ENCODE measurements around the gene SLC27A6. TPM values are rescaled to one million over a fixed set of nuclear protein-coding genes. Genes with fewer than 3 reads are reported as not detected.

The SLC27A6 gene
- total RNA-seq, 4 donors from 2014 or later, result 19.8 to 33.7 (median 26.5) TPM

DNA sequence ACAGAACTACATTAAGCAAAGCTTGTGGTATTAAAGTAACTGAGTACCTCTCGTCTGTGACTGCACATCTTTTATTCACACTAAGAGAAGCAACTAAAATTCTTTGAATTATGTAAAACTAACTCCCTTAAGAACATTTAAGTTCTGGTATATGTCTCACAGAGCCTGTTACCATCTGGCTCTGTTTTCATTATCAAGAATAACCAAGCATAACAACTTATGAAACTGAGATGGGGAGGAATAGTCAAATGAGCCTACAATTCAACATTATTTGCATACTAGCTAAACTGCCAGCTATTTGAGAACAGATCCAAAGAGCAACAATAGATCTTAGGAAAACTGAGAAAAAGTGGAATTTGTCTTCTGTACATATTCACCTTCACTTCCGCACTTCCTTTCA lies 104.0 kb downstream of the SLC27A6 start:
- Histone ChIP-seq H3K9me3 (no peaks in the 10 kb centered on the region), H3K4me1 (no peaks in the 10 kb centered on the region), H3K4me3 (no peak overlapping the region), H3K27ac (no peak overlapping the region), H3K36me3 (no peaks in the 10 kb centered on the region), H3K27me3 (no peaks in the 10 kb centered on the region)
- DNase-seq (ENCODE audit: low spot score in 2 of 2), result no peak
- TF ChIP-seq, protein P1, sequence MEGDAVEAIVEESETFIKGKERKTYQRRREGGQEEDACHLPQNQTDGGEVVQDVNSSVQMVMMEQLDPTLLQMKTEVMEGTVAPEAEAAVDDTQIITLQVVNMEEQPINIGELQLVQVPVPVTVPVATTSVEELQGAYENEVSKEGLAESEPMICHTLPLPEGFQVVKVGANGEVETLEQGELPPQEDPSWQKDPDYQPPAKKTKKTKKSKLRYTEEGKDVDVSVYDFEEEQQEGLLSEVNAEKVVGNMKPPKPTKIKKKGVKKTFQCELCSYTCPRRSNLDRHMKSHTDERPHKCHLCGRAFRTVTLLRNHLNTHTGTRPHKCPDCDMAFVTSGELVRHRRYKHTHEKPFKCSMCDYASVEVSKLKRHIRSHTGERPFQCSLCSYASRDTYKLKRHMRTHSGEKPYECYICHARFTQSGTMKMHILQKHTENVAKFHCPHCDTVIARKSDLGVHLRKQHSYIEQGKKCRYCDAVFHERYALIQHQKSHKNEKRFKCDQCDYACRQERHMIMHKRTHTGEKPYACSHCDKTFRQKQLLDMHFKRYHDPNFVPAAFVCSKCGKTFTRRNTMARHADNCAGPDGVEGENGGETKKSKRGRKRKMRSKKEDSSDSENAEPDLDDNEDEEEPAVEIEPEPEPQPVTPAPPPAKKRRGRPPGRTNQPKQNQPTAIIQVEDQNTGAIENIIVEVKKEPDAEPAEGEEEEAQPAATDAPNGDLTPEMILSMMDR (IDR thresholded peaks at IDR 0.05), result no peak
- TF ChIP-seq POLR2A (IDR thresholded peaks at IDR 0.05) (no peak), EP300 (IDR thresholded peaks at IDR 0.05) (no peak)
- 91 to 96% methylated on average over 2 of the region's 2 CpGs for WGBS, 2 donors

DNA sequence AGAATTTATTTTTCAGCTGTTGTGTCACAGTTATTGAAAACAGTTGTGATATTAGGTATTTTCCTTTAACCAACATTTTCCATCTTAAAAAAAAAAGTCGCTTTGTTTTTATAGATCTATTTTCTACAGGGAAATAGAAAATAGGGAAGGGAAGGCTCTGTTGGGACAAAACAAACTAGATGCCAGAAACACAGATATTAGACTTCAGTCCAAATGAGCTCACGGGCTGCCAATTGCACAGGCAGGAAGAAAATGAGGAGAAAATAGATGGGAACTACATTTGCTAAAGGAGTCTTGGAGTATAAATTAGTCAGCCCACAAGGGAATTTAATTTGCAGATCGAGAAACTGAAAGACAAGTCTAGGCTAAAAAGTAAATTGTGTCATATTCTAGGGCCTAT lies 107.8 kb downstream of the SLC27A6 start:
- Histone ChIP-seq H3K36me3 (no peaks in the 10 kb centered on the region), H3K27me3 (no peaks in the 10 kb centered on the region), H3K4me3 (no peak overlapping the region), H3K27ac (no peak overlapping the region), H3K4me1 (no peaks in the 10 kb centered on the region), H3K9me3 (no peaks in the 10 kb centered on the region)
- TF ChIP-seq EP300 (IDR thresholded peaks at IDR 0.05) (no peak), POLR2A (IDR thresholded peaks at IDR 0.05) (no peak)
- TF ChIP-seq, protein P1 (IDR thresholded peaks at IDR 0.05), result no peak
- 66 to 74% methylated on average over 3 of the region's 3 CpGs for WGBS, 2 donors
- DNase-seq (ENCODE audit: low spot score in 2 of 2), result no peak

DNA sequence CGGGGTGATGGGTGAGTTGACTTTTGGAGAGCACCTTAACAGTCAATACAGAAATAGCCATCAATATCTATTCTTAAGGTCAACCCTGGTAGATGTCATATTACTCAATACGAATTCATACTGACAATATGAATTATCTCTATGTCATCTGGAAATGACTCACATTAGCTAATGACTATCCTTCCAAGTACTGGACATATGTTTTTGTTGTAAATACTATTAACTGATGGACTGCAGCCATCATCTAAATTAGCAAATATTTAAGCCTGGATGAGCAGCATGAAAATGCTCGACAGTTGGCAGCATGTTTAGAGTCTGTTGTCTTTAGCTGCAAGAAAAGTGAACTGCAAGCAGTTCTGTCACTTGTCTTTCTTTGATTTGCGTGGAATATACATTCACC lies 109.6 kb downstream of the SLC27A6 start:
- TF ChIP-seq, protein P1 (IDR thresholded peaks at IDR 0.05), result no peak
- TF ChIP-seq EP300 (IDR thresholded peaks at IDR 0.05) (no peak), POLR2A (IDR thresholded peaks at IDR 0.05) (no peak)
- WGBS, 2 donors, result 75 to 86% methylated on average over 4 of the region's 4 CpGs
- Histone ChIP-seq H3K27ac (no peak overlapping the region), H3K27me3 (no peaks in the 10 kb centered on the region), H3K36me3 (no peaks in the 10 kb centered on the region), H3K4me3 (no peak overlapping the region), H3K9me3 (no peaks in the 10 kb centered on the region), H3K4me1 (no peaks in the 10 kb centered on the region)
- no peak for DNase-seq (ENCODE audit: low spot score in 2 of 2)

DNA sequence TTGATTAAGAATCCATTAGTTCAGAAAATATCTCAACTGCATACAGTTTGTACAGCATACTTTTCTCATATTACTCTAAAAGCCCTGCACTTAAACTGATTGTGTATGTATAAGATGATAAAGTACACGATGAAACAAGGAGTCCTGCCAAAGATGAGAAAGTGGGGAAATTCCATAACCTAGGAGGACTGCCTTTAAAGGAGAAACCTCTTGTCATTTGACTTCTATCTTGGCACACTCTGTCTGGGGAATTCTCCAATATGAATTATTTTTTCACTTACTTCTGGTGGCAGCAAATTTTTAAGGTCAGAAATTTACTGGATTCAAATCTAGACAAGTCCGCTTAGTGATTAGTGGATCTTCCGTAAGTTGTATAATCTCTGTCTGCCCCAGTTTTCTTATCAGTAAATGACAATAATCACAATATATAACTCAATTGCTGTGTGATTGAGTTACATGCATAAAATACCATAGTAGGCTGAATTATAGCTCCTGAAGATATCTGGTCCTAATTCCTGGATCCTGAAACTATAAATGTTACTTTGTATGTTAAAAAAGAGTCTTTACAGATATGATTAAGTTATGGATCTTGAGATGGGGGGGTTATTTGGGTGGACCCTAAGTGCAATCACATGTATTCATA lies 112.3 kb downstream of the SLC27A6 start:
- TF ChIP-seq EP300 (IDR thresholded peaks at IDR 0.05) (no peak), POLR2A (IDR thresholded peaks at IDR 0.05) (no peak)
- TF ChIP-seq, protein P1 (IDR thresholded peaks at IDR 0.05), result no peak
- no peaks in the 10 kb centered on the region for H3K4me1 ChIP-seq
- 81% methylated on average over 3 of the region's 3 CpGs for WGBS, 2 donors
- H3K27me3 ChIP-seq, result no peaks in the 10 kb centered on the region
- no peaks in the 10 kb centered on the region for H3K36me3 ChIP-seq
- no peaks in the 10 kb centered on the region for H3K9me3 ChIP-seq
- no peak overlapping the region for H3K27ac ChIP-seq
- H3K4me3 ChIP-seq, result no peak overlapping the region
- DNase-seq (ENCODE audit: low spot score in 2 of 2), result no peak

DNA sequence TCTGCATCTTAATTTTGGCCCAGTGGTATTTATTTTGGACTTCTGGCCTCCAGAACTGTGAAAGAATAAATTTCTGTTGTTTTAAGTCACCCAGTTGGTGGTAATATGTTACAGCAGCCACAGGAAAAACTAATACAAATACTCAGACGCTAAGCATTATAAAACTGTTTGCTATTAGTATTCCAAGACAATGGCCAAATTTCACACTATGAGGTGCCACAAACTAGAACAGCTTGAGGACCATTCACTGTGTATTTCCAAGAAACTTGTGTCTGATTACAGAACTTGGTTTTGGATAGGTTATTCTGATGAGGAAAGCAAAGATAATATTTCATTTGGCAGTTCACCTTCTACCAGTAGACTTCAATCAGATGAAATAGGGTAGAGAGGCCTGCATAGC lies 113.0 kb downstream of the SLC27A6 start:
- WGBS, 2 donors, result 15 to 44% methylated on average over 1 of the region's 1 CpG
- Histone ChIP-seq H3K9me3 (no peaks in the 10 kb centered on the region), H3K36me3 (no peaks in the 10 kb centered on the region), H3K27me3 (no peaks in the 10 kb centered on the region), H3K4me1 (no peaks in the 10 kb centered on the region), H3K27ac (no peak overlapping the region), H3K4me3 (no peak overlapping the region)
- TF ChIP-seq POLR2A (IDR thresholded peaks at IDR 0.05) (no peak), EP300 (IDR thresholded peaks at IDR 0.05) (no peak)
- TF ChIP-seq, protein P1 (IDR thresholded peaks at IDR 0.05), result no peak
- no peak for DNase-seq (ENCODE audit: low spot score in 2 of 2)

All from tibial nerve (tissue), 4 donors.